HepG2 (cell line): ENCODE measurements around the gene ACSL1. TPM values are rescaled to one million over a fixed set of nuclear protein-coding genes. Genes with fewer than 3 reads are reported as not detected.

ENCODE experiments used
- EED ChIP-seq: sonication (generic); formaldehyde crosslinking; IDR thresholded peaks from 2 replicates; pipeline ENCODE4 v1.5.0; 2020; ENCODE audit warnings: mild to moderate bottlenecking, missing genetic modification reagents
- EHMT2 ChIP-seq: fragments of 200-600 bp; sonication (generic); IDR thresholded peaks from 2 replicates; pipeline ENCODE4 v1.7.0; 2017; ENCODE audit warnings: antibody characterized with exemption, low read depth, low read length, borderline replicate concordance
- GTF2F1 ChIP-seq: fragments of 150-350 bp; IDR thresholded peaks from 2 replicates; pipeline ENCODE4 v1.6.1; 2014; ENCODE audit warnings: low read length
- IRF2 ChIP-seq: IDR thresholded peaks from 2 replicates; pipeline ENCODE4 v1.6.1; 2018; ENCODE audit warnings: missing genetic modification reagents, missing compliant biosample characterization
- KMT2B ChIP-seq: IDR thresholded peaks from 2 replicates; pipeline ENCODE4 v1.6.1; 2016; ENCODE audit warnings: missing genetic modification reagents, missing compliant biosample characterization
- MIER2 ChIP-seq: IDR thresholded peaks from 2 replicates; pipeline ENCODE4 v1.6.1; 2016; ENCODE audit warnings: missing biosample characterization, missing genetic modification reagents
- NCOA2 ChIP-seq: sonication (generic); formaldehyde crosslinking; IDR thresholded peaks from 2 replicates; pipeline ENCODE4 v1.8.0; 2022; ENCODE audit warnings: inconsistent platforms
- PAF1 ChIP-seq: IDR thresholded peaks from 2 replicates; pipeline ENCODE4 v1.6.1; 2016; ENCODE audit warnings: missing genetic modification reagents, missing compliant biosample characterization
- PHF8 ChIP-seq: sonication (generic); formaldehyde crosslinking; IDR thresholded peaks from 2 replicates; pipeline ENCODE4 v1.5.0; 2020; ENCODE audit warnings: missing genetic modification reagents
- STAG1 ChIP-seq: sonication (generic); formaldehyde crosslinking; IDR thresholded peaks from 2 replicates; pipeline ENCODE4 v1.4.0; 2020; ENCODE audit warnings: missing genetic modification reagents
- SYNCRIP ChIP-seq: fragments of 200-400 bp; formaldehyde crosslinking; IDR thresholded peaks from 2 replicates; pipeline ENCODE4 v1.6.1; 2018; ENCODE audit warnings: mild to moderate bottlenecking, low read depth, low read length; ENCODE audit not compliant: insufficient read depth
- TBL1XR1 ChIP-seq: fragments of 150-350 bp; IDR thresholded peaks from 2 replicates; pipeline ENCODE4 v1.6.1; 2014; ENCODE audit warnings: borderline replicate concordance, low read length; ENCODE audit not compliant: partially characterized antibody
- ZFAT ChIP-seq: sonication (generic); formaldehyde crosslinking; conservative IDR thresholded peaks from 2 replicates; pipeline ENCODE4 v1.8.1; 2023; ENCODE audit warnings: missing genetic modification reagents, inconsistent platforms
- ZNF589 ChIP-seq: sonication (generic); formaldehyde crosslinking; conservative IDR thresholded peaks from 2 replicates; pipeline ENCODE4 v1.8.0; 2022; ENCODE audit warnings: mild to moderate bottlenecking, moderate library complexity, missing genetic modification reagents
- ZNF615 ChIP-seq: sonication (generic); formaldehyde crosslinking; IDR thresholded peaks from 2 replicates; pipeline ENCODE4 v1.5.0; 2020; ENCODE audit warnings: mild to moderate bottlenecking, missing genetic modification reagents, borderline replicate concordance
- ZNF772 ChIP-seq: sonication (generic); formaldehyde crosslinking; IDR thresholded peaks from 2 replicates; pipeline ENCODE4 v1.5.0; 2020; ENCODE audit warnings: mild to moderate bottlenecking, missing genetic modification reagents
- ZNF878 ChIP-seq: sonication (generic); formaldehyde crosslinking; IDR thresholded peaks from 2 replicates; pipeline ENCODE4 v1.8.1; 2023; ENCODE audit warnings: mild to moderate bottlenecking, missing genetic modification reagents, moderate library complexity
- ZNF879 ChIP-seq: sonication (generic); formaldehyde crosslinking; IDR thresholded peaks from 2 replicates; pipeline ENCODE4 v1.8.1; 2023; ENCODE audit warnings: missing genetic modification reagents
- polyA plus RNA-seq, 8 experiments: library from polyadenylated mRNA; depleted of rRNA in 3 of 8; stranded (reverse) in 7 of 8; unstranded in 1 of 8; fragments of >200 nt; fragmentation: Illumina TruSeq in 4 of 8; extraction: Trizol in 4 of 8; gene quantifications; 2 replicates each; pipeline versions ENCODE4 v1.2.1 to v1.2.3, GENCODE V29; 2011 to 2016; ENCODE audit warnings: low read depth in 4 of 8, missing spikeins in 1 of 8, mixed read lengths in 1 of 8; ENCODE audit not compliant: insufficient read depth in 1 of 8
- total RNA-seq, 5 experiments: library from RNA; depleted of rRNA; stranded (reverse); fragments of >200 nt; fragmentation: Illumina TruSeq; extraction: Trizol; gene quantifications; 2 replicates each; pipeline ENCODE4 v1.2.3, GENCODE V29; 2016; ENCODE audit warnings: low read depth in 1 of 5
- TF ChIP-seq, protein P1 (sequence below): sonication (generic); formaldehyde crosslinking; IDR thresholded peaks from 2 replicates; pipeline ENCODE4 v1.4.0; 2020; ENCODE audit warnings: missing genetic modification reagents, borderline replicate concordance
- TF ChIP-seq, protein P2 (sequence below): sonication (generic); formaldehyde crosslinking; IDR thresholded peaks from 2 replicates; pipeline ENCODE4 v1.4.0; 2020; ENCODE audit warnings: low read depth, missing genetic modification reagents
- TF ChIP-seq, protein P3 (sequence below): fragments of 450-650 bp; IDR thresholded peaks from 2 replicates; pipeline ENCODE4 v1.6.1; 2016

Gene ACSL1
- total and polyA plus RNA-seq, 2 of the 13 experiments (the other 11 are each of a cell fraction or from before 2014, with no cell fraction given): 10.0 to 29.8 TPM

DNA sequence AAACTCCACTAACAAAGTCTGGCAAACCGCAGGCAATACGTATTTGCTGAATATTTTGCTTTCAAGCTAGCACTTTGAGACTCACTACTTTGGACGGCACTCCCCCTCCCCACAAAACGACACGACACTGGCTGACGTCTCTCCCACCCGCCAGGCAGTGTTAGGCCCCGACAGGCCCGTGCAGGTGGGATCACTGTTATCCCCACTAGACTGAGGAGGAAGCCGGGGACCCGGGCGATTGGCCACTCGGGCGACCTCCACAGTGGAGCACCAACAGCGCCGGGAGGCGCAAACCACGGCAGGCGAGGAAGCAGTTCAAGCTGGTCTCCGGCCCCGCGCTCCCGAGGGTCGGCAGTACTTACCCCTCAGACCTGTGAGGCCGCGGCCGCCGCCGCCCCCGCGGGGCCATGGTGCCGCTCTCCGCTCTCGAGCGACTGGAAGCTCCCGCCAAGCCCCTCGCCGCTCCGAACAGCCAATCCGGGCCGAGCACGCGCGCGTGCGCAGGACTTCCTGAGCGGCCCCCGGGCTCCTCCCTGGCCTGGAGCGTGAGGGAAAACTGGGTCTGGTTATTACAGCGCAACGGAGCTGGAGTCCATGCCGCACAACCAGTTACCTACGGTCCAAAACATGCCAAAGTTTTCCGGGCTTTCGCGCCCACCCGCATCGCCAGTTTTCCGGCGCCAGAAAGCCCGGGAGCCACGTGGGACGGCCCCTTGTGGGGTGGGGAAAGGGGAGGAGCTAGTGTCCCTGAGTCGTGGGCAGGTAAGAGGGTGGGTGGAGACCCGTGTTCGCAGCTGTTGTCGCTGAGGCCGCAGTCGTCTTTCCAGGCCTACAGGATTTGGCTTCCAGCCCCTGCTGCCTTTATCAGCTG, 91.9 kb downstream of the ACSL1 start, which contains the start of gene CENPU (continued):
- TF ChIP-seq, protein P1, sequence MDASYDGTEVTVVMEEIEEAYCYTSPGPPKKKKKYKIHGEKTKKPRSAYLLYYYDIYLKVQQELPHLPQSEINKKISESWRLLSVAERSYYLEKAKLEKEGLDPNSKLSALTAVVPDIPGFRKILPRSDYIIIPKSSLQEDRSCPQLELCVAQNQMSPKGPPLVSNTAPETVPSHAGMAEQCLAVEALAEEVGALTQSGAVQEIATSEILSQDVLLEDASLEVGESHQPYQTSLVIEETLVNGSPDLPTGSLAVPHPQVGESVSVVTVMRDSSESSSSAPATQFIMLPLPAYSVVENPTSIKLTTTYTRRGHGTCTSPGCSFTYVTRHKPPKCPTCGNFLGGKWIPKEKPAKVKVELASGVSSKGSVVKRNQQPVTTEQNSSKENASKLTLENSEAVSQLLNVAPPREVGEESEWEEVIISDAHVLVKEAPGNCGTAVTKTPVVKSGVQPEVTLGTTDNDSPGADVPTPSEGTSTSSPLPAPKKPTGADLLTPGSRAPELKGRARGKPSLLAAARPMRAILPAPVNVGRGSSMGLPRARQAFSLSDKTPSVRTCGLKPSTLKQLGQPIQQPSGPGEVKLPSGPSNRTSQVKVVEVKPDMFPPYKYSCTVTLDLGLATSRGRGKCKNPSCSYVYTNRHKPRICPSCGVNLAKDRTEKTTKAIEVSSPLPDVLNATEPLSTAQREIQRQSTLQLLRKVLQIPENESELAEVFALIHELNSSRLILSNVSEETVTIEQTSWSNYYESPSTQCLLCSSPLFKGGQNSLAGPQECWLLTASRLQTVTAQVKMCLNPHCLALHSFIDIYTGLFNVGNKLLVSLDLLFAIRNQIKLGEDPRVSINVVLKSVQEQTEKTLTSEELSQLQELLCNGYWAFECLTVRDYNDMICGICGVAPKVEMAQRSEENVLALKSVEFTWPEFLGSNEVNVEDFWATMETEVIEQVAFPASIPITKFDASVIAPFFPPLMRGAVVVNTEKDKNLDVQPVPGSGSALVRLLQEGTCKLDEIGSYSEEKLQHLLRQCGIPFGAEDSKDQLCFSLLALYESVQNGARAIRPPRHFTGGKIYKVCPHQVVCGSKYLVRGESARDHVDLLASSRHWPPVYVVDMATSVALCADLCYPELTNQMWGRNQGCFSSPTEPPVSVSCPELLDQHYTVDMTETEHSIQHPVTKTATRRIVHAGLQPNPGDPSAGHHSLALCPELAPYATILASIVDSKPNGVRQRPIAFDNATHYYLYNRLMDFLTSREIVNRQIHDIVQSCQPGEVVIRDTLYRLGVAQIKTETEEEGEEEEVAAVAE: peak; percentile 85; the same call in 1 of the 2 replicates
- peak; percentile 38 for TF ChIP-seq STAG1
- no peak for TF ChIP-seq ZNF879 (CRISPR knock-in tag)
- no peak for TF ChIP-seq SYNCRIP
- TF ChIP-seq, protein P2, sequence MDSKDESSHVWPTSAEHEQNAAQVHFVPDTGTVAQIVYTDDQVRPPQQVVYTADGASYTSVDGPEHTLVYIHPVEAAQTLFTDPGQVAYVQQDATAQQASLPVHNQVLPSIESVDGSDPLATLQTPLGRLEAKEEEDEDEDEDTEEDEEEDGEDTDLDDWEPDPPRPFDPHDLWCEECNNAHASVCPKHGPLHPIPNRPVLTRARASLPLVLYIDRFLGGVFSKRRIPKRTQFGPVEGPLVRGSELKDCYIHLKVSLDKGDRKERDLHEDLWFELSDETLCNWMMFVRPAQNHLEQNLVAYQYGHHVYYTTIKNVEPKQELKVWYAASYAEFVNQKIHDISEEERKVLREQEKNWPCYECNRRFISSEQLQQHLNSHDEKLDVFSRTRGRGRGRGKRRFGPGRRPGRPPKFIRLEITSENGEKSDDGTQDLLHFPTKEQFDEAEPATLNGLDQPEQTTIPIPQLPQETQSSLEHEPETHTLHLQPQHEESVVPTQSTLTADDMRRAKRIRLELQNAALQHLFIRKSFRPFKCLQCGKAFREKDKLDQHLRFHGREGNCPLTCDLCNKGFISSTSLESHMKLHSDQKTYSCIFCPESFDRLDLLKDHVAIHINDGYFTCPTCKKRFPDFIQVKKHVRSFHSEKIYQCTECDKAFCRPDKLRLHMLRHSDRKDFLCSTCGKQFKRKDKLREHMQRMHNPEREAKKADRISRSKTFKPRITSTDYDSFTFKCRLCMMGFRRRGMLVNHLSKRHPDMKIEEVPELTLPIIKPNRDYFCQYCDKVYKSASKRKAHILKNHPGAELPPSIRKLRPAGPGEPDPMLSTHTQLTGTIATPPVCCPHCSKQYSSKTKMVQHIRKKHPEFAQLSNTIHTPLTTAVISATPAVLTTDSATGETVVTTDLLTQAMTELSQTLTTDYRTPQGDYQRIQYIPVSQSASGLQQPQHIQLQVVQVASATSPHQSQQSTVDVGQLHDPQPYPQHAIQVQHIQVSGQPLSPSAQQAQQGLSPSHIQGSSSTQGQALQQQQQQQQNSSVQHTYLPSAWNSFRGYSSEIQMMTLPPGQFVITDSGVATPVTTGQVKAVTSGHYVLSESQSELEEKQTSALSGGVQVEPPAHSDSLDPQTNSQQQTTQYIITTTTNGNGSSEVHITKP (CRISPR knock-in tag): 0 out of 2 replicates have a peak, but pooled peaks have one; percentile 62
- peak; percentile 94 for TF ChIP-seq ZNF589 (CRISPR knock-in tag)
- TF ChIP-seq EED (CRISPR knock-in tag): peak; percentile 93
- TF ChIP-seq PAF1 (CRISPR knock-in tag): no peak
- TF ChIP-seq ZNF878: peak; percentile 98
- TF ChIP-seq ZNF772 (CRISPR knock-in tag): peak; percentile 98
- peak; percentile 72 for TF ChIP-seq MIER2
- no peak for TF ChIP-seq GTF2F1
- TF ChIP-seq EHMT2: no peak
- TF ChIP-seq, protein P3, sequence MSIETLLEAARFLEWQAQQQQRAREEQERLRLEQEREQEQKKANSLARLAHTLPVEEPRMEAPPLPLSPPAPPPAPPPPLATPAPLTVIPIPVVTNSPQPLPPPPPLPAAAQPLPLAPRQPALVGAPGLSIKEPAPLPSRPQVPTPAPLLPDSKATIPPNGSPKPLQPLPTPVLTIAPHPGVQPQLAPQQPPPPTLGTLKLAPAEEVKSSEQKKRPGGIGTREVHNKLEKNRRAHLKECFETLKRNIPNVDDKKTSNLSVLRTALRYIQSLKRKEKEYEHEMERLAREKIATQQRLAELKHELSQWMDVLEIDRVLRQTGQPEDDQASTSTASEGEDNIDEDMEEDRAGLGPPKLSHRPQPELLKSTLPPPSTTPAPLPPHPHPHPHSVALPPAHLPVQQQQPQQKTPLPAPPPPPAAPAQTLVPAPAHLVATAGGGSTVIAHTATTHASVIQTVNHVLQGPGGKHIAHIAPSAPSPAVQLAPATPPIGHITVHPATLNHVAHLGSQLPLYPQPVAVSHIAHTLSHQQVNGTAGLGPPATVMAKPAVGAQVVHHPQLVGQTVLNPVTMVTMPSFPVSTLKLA: peak; percentile 90; the same call in 1 of the 2 replicates
- peak; percentile 97 for TF ChIP-seq KMT2B (CRISPR knock-in tag)
- peak; percentile 98; the same call in 1 of the 2 replicates for TF ChIP-seq ZNF615
- peak; percentile 73; the same call in 1 of the 2 replicates for TF ChIP-seq NCOA2 (CRISPR knock-in tag)
- peak; percentile 72 for TF ChIP-seq PHF8 (CRISPR knock-in tag)
- peak; percentile 70 for TF ChIP-seq TBL1XR1
- TF ChIP-seq ZFAT (CRISPR knock-in tag): no peak
- peak; percentile 94 for TF ChIP-seq IRF2 (CRISPR knock-in tag)
